ENCODE data around the gene OGG1. TPM values are rescaled to one million over a fixed set of nuclear protein-coding genes. Genes with fewer than 3 reads are reported as not detected.
A peak's percentile ranks its signal among the peaks of the same experiment; 100 is the strongest.

Gene OGG1
- total RNA-seq (ENCODE audit: unreplicated experiment), result 22.2 TPM
- long read RNA-seq, partial matches to known transcripts, result 1 of 11 reads
- long read RNA-seq, other reads (novel, unspliced or antisense), result 2 of 11 reads

DNA sequence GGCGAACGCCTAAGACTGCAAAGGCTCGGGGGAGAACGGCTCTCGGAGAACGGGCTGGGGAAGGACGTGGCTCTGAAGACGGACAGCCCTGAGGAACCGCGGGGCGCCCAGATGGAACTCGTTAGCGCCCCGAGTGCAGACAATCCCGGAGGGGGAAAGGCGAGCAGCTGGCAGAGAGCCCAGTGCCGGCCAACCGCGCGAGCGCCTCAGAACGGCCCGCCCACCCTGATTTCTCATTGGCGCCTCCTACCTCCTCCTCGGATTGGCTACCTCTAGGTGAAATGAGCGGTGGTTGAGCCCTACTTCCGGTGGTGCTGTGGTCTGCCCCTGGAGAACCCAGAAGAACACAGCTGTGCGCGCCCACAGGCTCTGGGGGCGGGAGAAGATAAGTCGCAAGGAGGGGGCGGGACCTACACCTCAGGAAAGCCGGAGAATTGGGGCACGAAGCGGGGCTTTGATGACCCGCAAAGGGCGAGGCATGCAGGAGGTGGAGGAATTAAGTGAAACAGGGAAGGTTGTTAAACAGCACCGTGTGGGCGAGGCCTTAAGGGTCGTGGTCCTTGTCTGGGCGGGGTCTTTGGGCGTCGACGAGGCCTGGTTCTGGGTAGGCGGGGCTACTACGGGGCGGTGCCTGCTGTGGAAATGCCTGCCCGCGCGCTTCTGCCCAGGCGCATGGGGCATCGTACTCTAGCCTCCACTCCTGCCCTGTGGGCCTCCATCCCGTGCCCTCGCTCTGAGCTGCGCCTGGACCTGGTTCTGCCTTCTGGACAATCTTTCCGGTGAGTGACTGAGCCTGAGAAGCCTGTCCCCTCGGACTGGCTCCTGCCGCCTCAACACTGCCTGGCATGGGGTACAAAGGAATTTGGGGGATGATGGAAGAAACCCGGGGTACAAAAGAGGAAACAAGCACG, at the start of gene OGG1:
Gene OGG1, plus strand, starts transcription at position 308 of the 911 bp plus-strand sequence. Its CDS starts 335 bp downstream, at position 643.
- H3K27ac Mint-ChIP-seq (ENCODE audit: unreplicated experiment), result peak within 1 kb of the TSS; percentile 95
- peak within 1 kb of the TSS; percentile 98 for H3K4me3 Mint-ChIP-seq (ENCODE audit: unreplicated experiment)
- H3K4me1 Mint-ChIP-seq (ENCODE audit: unreplicated experiment), result peaks cover 31% of the 10 kb centered on the region
- H3K9me3 Mint-ChIP-seq (ENCODE audit: unreplicated experiment), result no peaks in the 10 kb centered on the region
- DNase-seq (ENCODE audit: low spot score), result peak; percentile 90
- peaks cover 34% of the 10 kb centered on the region for H3K36me3 Mint-ChIP-seq (ENCODE audit: low read depth, unreplicated experiment)
- peaks cover 19% of the 10 kb centered on the region for H3K27me3 Mint-ChIP-seq (ENCODE audit: unreplicated experiment)
- TF ChIP-seq CTCF (IDR thresholded peaks at IDR 0.05; ENCODE audit: unreplicated experiment), result no peak

DNA sequence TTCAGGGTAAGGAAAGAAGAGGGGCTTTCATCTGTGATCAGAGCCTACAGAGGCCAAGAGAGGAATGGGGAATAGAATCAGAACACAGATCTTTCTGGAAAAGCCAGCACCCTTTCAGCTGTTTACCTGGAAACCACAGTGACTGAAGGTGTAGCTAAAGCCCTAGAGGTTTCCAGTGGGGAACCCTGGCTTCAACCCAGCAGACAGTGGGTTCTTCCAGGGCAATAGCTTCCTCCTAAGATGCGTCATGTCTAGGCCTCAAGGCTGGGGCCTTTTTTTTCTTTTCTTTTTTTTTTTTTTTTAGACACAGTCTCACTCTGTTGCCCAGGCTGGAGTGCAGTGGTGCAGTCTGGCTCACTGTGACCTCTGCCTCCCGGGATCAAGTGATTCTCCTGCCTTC, 49.2 kb upstream of the OGG1 start:
- no peak for TF ChIP-seq CTCF (IDR thresholded peaks at IDR 0.05; ENCODE audit: unreplicated experiment)
- no peak overlapping the region for H3K27ac Mint-ChIP-seq (ENCODE audit: unreplicated experiment)
- H3K4me3 Mint-ChIP-seq (ENCODE audit: unreplicated experiment), result no peak overlapping the region
- H3K36me3 Mint-ChIP-seq (ENCODE audit: low read depth, unreplicated experiment), result peaks cover 26% of the 10 kb centered on the region
- H3K4me1 Mint-ChIP-seq (ENCODE audit: unreplicated experiment), result peaks cover 3% of the 10 kb centered on the region
- no peak for DNase-seq (ENCODE audit: low spot score)
- peaks cover 10% of the 10 kb centered on the region for H3K27me3 Mint-ChIP-seq (ENCODE audit: unreplicated experiment)
- no peaks in the 10 kb centered on the region for H3K9me3 Mint-ChIP-seq (ENCODE audit: unreplicated experiment)

GRCh38 chr3:9701006-9701405, 48.7 kb upstream of the OGG1 start:
- Mint-ChIP-seq H3K4me3 (ENCODE audit: unreplicated experiment) (no peak overlapping the region), H3K9me3 (ENCODE audit: unreplicated experiment) (no peaks in the 10 kb centered on the region), H3K27ac (ENCODE audit: unreplicated experiment) (no peak overlapping the region), H3K4me1 (ENCODE audit: unreplicated experiment) (peaks cover 3% of the 10 kb centered on the region), H3K27me3 (ENCODE audit: unreplicated experiment) (peaks cover 10% of the 10 kb centered on the region), H3K36me3 (ENCODE audit: low read depth, unreplicated experiment) (peaks cover 26% of the 10 kb centered on the region)
- TF ChIP-seq CTCF (IDR thresholded peaks at IDR 0.05; ENCODE audit: unreplicated experiment), result no peak
- no peak for DNase-seq (ENCODE audit: low spot score)

- Mint-ChIP-seq H3K4me1 (ENCODE audit: unreplicated experiment) (peaks cover 3% of the 10 kb centered on the region), H3K27ac (ENCODE audit: unreplicated experiment) (no peak overlapping the region), H3K27me3 (ENCODE audit: unreplicated experiment) (peaks cover 10% of the 10 kb centered on the region), H3K36me3 (ENCODE audit: low read depth, unreplicated experiment) (peaks cover 26% of the 10 kb centered on the region), H3K9me3 (ENCODE audit: unreplicated experiment) (no peaks in the 10 kb centered on the region), H3K4me3 (ENCODE audit: unreplicated experiment) (no peak overlapping the region)
- no peak for DNase-seq (ENCODE audit: low spot score)
- no peak for TF ChIP-seq CTCF (IDR thresholded peaks at IDR 0.05; ENCODE audit: unreplicated experiment)
Measured at GRCh38 chr3:9701711-9702110, 48.0 kb upstream of the OGG1 start.

DNA sequence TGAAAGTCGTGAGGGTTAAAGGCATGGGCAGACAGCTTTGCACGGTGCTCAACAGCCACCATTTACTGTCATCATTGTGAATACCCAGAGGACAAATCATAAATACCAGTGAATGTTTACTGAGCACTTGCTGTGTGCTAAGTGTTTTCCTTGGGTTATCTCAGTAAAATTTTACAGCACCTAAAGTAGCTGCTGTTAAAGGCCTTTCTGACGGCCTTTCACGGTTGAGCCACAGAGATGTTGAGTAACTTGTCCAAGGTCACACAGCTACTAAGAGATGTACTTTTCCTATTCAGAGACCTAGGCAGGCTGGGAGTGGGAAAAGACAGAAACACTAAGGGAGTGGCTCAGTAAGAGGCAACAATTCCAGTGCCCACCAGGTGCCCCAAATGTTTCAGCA, 46.5 kb upstream of the OGG1 start:
- Mint-ChIP-seq H3K4me1 (ENCODE audit: unreplicated experiment) (peaks cover 3% of the 10 kb centered on the region), H3K9me3 (ENCODE audit: unreplicated experiment) (no peaks in the 10 kb centered on the region), H3K27ac (ENCODE audit: unreplicated experiment) (no peak overlapping the region), H3K27me3 (ENCODE audit: unreplicated experiment) (peaks cover 7% of the 10 kb centered on the region), H3K4me3 (ENCODE audit: unreplicated experiment) (no peak overlapping the region), H3K36me3 (ENCODE audit: low read depth, unreplicated experiment) (peaks cover 21% of the 10 kb centered on the region)
- TF ChIP-seq CTCF (IDR thresholded peaks at IDR 0.05; ENCODE audit: unreplicated experiment), result no peak
- no peak for DNase-seq (ENCODE audit: low spot score)
